ENCODE measurements around the gene GLUD1. TPM values are rescaled to one million over a fixed set of nuclear protein-coding genes. Genes with fewer than 3 reads are reported as not detected.

GLUD1 gene
- total RNA-seq, 2 experiments from 2014 or later, result 94.2 to 101 TPM

GRCh38 chr10:87066178-87066577 is 28.5 kb downstream of the GLUD1 start:
- CTCF ChIA-PET, result interaction anchor here (2.1 kb wide), 1 partner anchor 12 kb away, joined by 5 read pairs; no protein-coding TSS in a partner anchor
- ATAC-seq, result no peak
- no peak for DNase-seq
- H3K4me1 Mint-ChIP-seq (ENCODE audit: low read depth), result no peaks in the 10 kb centered on the region
- POLR2A ChIA-PET, result no interaction called here
- no peak for TF ChIP-seq CTCF (IDR thresholded peaks at IDR 0.05)
- H3K9me3 Mint-ChIP-seq, result no peaks in the 10 kb centered on the region
- intact Hi-C loops (cut with micrococcal nuclease), result no loop called here
- H3K36me3 Mint-ChIP-seq (ENCODE audit: low read depth), result peaks cover 39% of the 10 kb centered on the region
- no peaks in the 10 kb centered on the region for H3K27me3 Mint-ChIP-seq
- peak overlapping the region; percentile 8 for H3K27ac Mint-ChIP-seq
- no peak overlapping the region for H3K4me3 Mint-ChIP-seq

GRCh38 chr10:87064651-87065050 is 30.0 kb downstream of the GLUD1 start:
- no peak overlapping the region for H3K27ac Mint-ChIP-seq
- H3K36me3 Mint-ChIP-seq (ENCODE audit: low read depth), result peaks cover 45% of the 10 kb centered on the region
- POLR2A ChIA-PET, result no interaction called here

GRCh38 chr10:87060280-87060928 is 34.2 kb downstream of the GLUD1 start:
- no peak for DNase-seq
- Mint-ChIP-seq H3K9me3 (no peaks in the 10 kb centered on the region), H3K4me3 (no peak overlapping the region), H3K36me3 (ENCODE audit: low read depth) (peaks cover 39% of the 10 kb centered on the region), H3K27ac (no peak overlapping the region), H3K4me1 (ENCODE audit: low read depth) (no peaks in the 10 kb centered on the region), H3K27me3 (no peaks in the 10 kb centered on the region)
- ChIA-PET POLR2A (no interaction called here), CTCF (no interaction called here)
- no peak for ATAC-seq
- intact Hi-C loops (cut with micrococcal nuclease), result no loop called here
- no peak for TF ChIP-seq CTCF (IDR thresholded peaks at IDR 0.05)

More at GRCh38 chr10:87064651-87065050, 30.0 kb downstream of the GLUD1 start:
- CTCF ChIA-PET, result interaction anchor here (2.1 kb wide), 1 partner anchor 11 kb away, joined by 5 read pairs; no protein-coding TSS in a partner anchor
- ATAC-seq (no peak), DNase-seq (no peak)
- Mint-ChIP-seq H3K4me3 (no peak overlapping the region), H3K9me3 (no peaks in the 10 kb centered on the region), H3K4me1 (ENCODE audit: low read depth) (no peaks in the 10 kb centered on the region), H3K27me3 (no peaks in the 10 kb centered on the region)
- TF ChIP-seq CTCF (IDR thresholded peaks at IDR 0.05), result no peak
- intact Hi-C loops (cut with micrococcal nuclease), result no loop called here

- no peak for ATAC-seq
- Mint-ChIP-seq H3K36me3 (ENCODE audit: low read depth) (peaks cover 39% of the 10 kb centered on the region), H3K4me3 (no peak overlapping the region), H3K4me1 (ENCODE audit: low read depth) (no peaks in the 10 kb centered on the region), H3K9me3 (no peaks in the 10 kb centered on the region), H3K27me3 (no peaks in the 10 kb centered on the region), H3K27ac (no peak overlapping the region)
- DNase-seq, result no peak
- intact Hi-C loops (cut with micrococcal nuclease), result no loop called here
- POLR2A ChIA-PET, result no interaction called here
- CTCF ChIA-PET, result no interaction called here
- TF ChIP-seq CTCF (IDR thresholded peaks at IDR 0.05), result no peak
These were observed 35.2 kb downstream of the GLUD1 start for GRCh38 chr10:87059401-87059800.

- H3K4me1 Mint-ChIP-seq (ENCODE audit: low read depth), result no peaks in the 10 kb centered on the region
- ChIA-PET POLR2A (no interaction called here), CTCF (no interaction called here)
- peaks cover 31% of the 10 kb centered on the region for H3K36me3 Mint-ChIP-seq (ENCODE audit: low read depth)
- DNase-seq (no peak), ATAC-seq (no peak)
- no peaks in the 10 kb centered on the region for H3K27me3 Mint-ChIP-seq
- H3K9me3 Mint-ChIP-seq, result no peaks in the 10 kb centered on the region
- no peak overlapping the region for H3K4me3 Mint-ChIP-seq
- intact Hi-C loops (cut with micrococcal nuclease), result no loop called here
- no peak overlapping the region for H3K27ac Mint-ChIP-seq
- no peak for TF ChIP-seq CTCF (IDR thresholded peaks at IDR 0.05)
These were observed 36.5 kb downstream of the GLUD1 start for GRCh38 chr10:87058171-87058570.

All from activated CD8-positive, alpha-beta T cell treated with anti-CD3 and anti-CD28 coated beads for 36 hours (primary cell).